ENCODE data around the gene LRCOL1.
A peak's percentile ranks its signal among the peaks of the same experiment; 100 is the strongest.

Gene LRCOL1

GRCh38 chr12:132638541-132639408 is 28.4 kb upstream of the LRCOL1 start:
- ChIA-PET CTCF (interaction anchor here (0.6 to 6.2 kb wide), 22 partner anchors 9 to 485 kb away, joined by 3 to 78 read pairs (median 6); partner anchors contain the start of genes LRCOL1 and P2RX2), POLR2A (no interaction called here)
- TF ChIP-seq CTCF (IDR thresholded peaks at IDR 0.05; ENCODE audit: insufficient read depth, low read length, missing control alignments): peak; percentile 92
- peak; percentile 10 for DNase-seq (ENCODE audit: low read depth, low spot score)
- H3K4me3 ChIP-seq (ENCODE audit: low read depth, low read length): no peak overlapping the region

DNA sequence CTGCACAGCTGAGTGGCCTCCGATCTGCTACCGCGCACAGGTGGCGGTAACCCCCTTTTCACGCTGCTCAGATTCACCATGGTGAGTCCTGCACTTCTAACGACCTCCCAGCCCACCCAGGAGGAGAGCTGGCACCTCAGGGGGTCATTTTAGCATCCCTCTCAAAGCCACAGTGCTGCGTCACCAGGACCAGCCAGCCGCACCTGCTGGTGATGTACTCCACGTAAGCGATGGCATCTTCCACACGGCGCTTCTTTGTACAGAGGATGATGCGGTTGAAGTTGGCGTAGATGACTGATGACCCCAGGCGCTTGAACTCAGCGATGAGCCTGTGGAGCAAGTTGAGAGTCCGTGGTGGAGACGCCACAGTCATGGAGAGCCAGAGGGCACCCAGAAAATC is 27.4 kb upstream of the LRCOL1 start:
- ChIA-PET CTCF (interaction anchor here (0.9 to 6.2 kb wide), 16 partner anchors 8 to 484 kb away, joined by 3 to 78 read pairs (median 10); partner anchors contain the start of genes LRCOL1 and P2RX2), POLR2A (no interaction called here)
- H3K4me3 ChIP-seq (ENCODE audit: low read depth, low read length): no peak overlapping the region
- no peak for TF ChIP-seq CTCF (IDR thresholded peaks at IDR 0.05; ENCODE audit: insufficient read depth, low read length, missing control alignments)
- DNase-seq (ENCODE audit: low read depth, low spot score): no peak

- no peak for DNase-seq (ENCODE audit: low read depth, low spot score)
- no peak for TF ChIP-seq CTCF (IDR thresholded peaks at IDR 0.05; ENCODE audit: insufficient read depth, low read length, missing control alignments)
- H3K4me3 ChIP-seq (ENCODE audit: low read depth, low read length): no peak overlapping the region
- CTCF ChIA-PET: interaction anchor here (1.5 to 1.9 kb wide), 4 partner anchors 8 to 26 kb away, joined by 3 to 8 read pairs (median 4); no protein-coding TSS in a partner anchor
- POLR2A ChIA-PET: no interaction called here
Observed at GRCh38 chr12:132635076-132635955, 24.9 kb upstream of the LRCOL1 start.

DNA sequence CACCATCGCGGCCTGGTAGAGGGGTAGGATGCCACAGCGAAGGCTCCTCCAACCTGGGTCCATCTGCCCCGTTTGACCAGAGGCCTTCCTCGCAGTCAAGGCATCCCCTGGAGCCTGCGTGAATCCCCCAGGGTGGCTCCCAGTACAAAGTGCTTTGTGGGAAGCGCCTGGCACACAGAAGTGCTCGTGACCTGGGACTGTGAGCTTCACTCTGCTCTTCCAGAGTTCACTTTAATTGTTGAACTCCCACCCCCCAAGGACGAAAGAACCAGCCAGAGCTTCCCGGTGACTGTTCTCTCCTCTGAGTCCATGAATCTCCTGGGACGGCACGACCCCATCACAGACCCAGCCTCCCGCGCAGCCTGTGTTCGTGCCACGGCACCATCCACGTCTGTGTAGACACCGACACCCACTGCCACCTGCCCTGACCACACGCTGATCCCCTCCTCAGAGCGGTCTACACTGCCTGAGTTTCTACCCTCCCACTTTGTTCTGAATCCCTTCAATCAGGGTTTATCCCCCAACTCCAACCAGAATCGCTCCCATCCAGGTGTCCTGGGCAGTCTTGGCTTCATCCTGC is 24.1 kb upstream of the LRCOL1 start:
- H3K4me3 ChIP-seq (ENCODE audit: low read depth, low read length): no peak overlapping the region
- CTCF ChIA-PET: interaction anchor here (1.5 to 1.9 kb wide), 4 partner anchors 9 to 25 kb away, joined by 3 to 8 read pairs (median 4); no protein-coding TSS in a partner anchor
- no peak for TF ChIP-seq CTCF (IDR thresholded peaks at IDR 0.05; ENCODE audit: insufficient read depth, low read length, missing control alignments)
- no peak for DNase-seq (ENCODE audit: low read depth, low spot score)
- POLR2A ChIA-PET: no interaction called here

DNA sequence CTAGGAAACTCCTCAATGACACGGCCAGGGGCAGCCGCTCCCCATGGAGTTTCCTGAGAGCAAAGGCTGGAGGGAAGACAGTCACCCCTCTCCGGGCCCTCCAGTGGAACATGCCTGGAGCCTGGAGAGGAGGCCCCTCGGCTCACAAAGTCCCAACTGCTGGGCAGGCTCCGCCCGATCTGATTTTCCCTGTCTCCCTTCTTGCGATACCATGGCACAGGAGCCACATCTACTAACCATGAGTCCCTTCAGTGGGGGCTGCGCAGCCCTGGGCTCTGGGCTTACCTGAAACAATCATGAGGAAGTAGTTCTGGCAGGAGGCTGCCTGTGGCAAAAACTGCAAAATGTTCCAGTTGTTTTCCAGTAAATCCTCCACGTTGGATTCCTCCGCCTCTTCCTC is 23.5 kb upstream of the LRCOL1 start:
- POLR2A ChIA-PET: no interaction called here
- no peak overlapping the region for H3K4me3 ChIP-seq (ENCODE audit: low read depth, low read length)
- CTCF ChIA-PET: interaction anchor here (1.0 to 3.0 kb wide), 5 partner anchors 8 to 24 kb away, joined by 3 to 15 read pairs (median 3); no protein-coding TSS in a partner anchor
- no peak for DNase-seq (ENCODE audit: low read depth, low spot score)
- no peak for TF ChIP-seq CTCF (IDR thresholded peaks at IDR 0.05; ENCODE audit: insufficient read depth, low read length, missing control alignments)

Data from AG04449 (cell line).